PC-3 (cell line): Measurements from ENCODE around the gene RELA.
A peak's percentile ranks its signal among the peaks of the same experiment; 100 is the strongest.

ENCODE experiments used
- EZH2 ChIP-seq: fragments of 300-600 bp; sonication (generic); IDR thresholded peaks from one replicate; pipeline ENCODE4 v1.6.1; 2017; ENCODE audit warnings: antibody characterized with exemption, mild to moderate bottlenecking, low read length; ENCODE audit not compliant: unreplicated experiment
- EZH2phosphoT487 ChIP-seq: fragments of 300-600 bp; sonication (generic); IDR thresholded peaks from 2 replicates; pipeline ENCODE4 v1.6.1; 2018; ENCODE audit warnings: mild to moderate bottlenecking, antibody characterized with exemption, low read length, borderline replicate concordance
- TF ChIP-seq, protein P1 (sequence below): fragments of 300-600 bp; sonication (generic); conservative IDR thresholded peaks from 2 replicates; pipeline ENCODE4 v1.5.1; 2017; ENCODE audit warnings: antibody characterized with exemption, low read depth, mild to moderate bottlenecking, low read length

DNA sequence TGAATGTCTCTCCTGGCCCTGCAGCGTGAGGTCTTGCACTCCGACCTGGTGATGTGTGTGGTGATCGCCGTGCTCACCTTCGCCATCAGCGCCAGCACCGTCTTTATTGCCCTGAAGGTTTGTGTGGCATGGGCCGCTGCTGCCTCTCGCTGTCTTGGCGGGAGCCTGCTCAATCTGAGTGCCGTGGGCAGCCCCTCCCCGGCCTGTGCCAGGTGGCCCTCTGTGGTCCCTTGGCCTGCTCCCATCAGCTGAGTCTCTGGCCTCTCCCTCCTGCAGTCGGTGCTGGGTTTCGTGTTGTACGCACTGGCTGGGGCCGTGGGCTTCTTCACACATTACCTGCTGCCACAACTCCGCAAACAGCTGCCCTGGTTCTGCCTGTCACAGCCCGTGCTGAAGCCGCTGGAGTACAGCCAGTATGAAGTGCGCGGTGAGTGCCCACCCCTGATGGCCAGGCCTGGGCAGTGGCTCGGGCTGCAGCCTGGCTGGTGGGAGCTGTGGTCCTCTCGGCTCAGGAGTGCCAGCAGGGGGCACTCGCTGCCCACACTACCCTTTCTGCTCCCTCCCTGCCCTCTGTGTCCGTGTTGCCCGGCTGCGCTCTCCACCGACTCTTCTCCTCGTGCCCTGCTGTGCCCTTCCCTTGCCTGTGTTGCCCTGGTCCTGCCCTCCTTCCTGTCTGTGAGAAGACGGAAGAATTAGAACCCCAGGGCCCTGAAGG lies 36.9 kb downstream of the RELA start:
- no peak for TF ChIP-seq EZH2phosphoT487
- TF ChIP-seq, protein P1, sequence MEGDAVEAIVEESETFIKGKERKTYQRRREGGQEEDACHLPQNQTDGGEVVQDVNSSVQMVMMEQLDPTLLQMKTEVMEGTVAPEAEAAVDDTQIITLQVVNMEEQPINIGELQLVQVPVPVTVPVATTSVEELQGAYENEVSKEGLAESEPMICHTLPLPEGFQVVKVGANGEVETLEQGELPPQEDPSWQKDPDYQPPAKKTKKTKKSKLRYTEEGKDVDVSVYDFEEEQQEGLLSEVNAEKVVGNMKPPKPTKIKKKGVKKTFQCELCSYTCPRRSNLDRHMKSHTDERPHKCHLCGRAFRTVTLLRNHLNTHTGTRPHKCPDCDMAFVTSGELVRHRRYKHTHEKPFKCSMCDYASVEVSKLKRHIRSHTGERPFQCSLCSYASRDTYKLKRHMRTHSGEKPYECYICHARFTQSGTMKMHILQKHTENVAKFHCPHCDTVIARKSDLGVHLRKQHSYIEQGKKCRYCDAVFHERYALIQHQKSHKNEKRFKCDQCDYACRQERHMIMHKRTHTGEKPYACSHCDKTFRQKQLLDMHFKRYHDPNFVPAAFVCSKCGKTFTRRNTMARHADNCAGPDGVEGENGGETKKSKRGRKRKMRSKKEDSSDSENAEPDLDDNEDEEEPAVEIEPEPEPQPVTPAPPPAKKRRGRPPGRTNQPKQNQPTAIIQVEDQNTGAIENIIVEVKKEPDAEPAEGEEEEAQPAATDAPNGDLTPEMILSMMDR = peak; percentile 62
- TF ChIP-seq EZH2 = no peak
